KG1 (cell line): ENCODE measurements around the gene CNOT3.
A peak's percentile ranks its signal among the peaks of the same experiment; 100 is the strongest.
"Not testable (repeated sequence)": the region's sequence is repeated elsewhere in the genome, so short reads cannot be mapped to it uniquely, and the experiment has no call there.

Source experiments
- DNase-seq: peaks from one replicate; lab custom pipeline; 2025; lab: John Stamatoyannopoulos, UW

Gene CNOT3

GRCh38 chr19:54171736-54172431 lies 34.3 kb downstream of the CNOT3 start:
- not testable (repeated sequence) for DNase-seq

- no peak for DNase-seq
Observed at GRCh38 chr19:54172471-54173358, 35.2 kb downstream of the CNOT3 start, which contains the start of gene TMC4. TSS of gene TMC4 (minus strand) at chr19:54173160. CDS start at chr19:54173117, 43 bp downstream.

GRCh38 chr19:54173359-54173699 lies 35.8 kb downstream of the CNOT3 start:
- DNase-seq = no peak

- no peak for DNase-seq
Observed at GRCh38 chr19:54173951-54174834, 36.6 kb downstream of the CNOT3 start.

GRCh38 chr19:54178581-54179261 lies 41.2 kb downstream of the CNOT3 start:
- no peak for DNase-seq

GRCh38 chr19:54179262-54179852 lies 41.8 kb downstream of the CNOT3 start:
- DNase-seq = no peak

GRCh38 chr19:54179921-54180461 lies 42.4 kb downstream of the CNOT3 start:
- no peak for DNase-seq

- DNase-seq = no peak
Observed at GRCh38 chr19:54180691-54181091, 43.1 kb downstream of the CNOT3 start.

- not testable (repeated sequence) for DNase-seq
Observed at GRCh38 chr19:54181894-54182293, 44.3 kb downstream of the CNOT3 start.

GRCh38 chr19:54183431-54183830 lies 45.9 kb downstream of the CNOT3 start:
- no peak for DNase-seq

GRCh38 chr19:54186351-54186750 lies 48.8 kb downstream of the CNOT3 start:
- no peak for DNase-seq

GRCh38 chr19:54186934-54187381 lies 49.4 kb downstream of the CNOT3 start:
- DNase-seq = no peak

GRCh38 chr19:54188215-54188871 lies 50.8 kb downstream of the CNOT3 start:
- peak; percentile 64 for DNase-seq

- DNase-seq = no peak
Observed at GRCh38 chr19:54189145-54189734, 51.7 kb downstream of the CNOT3 start, which contains the start of gene MBOAT7. TSS of gene MBOAT7 (minus strand) at chr19:54189580. CDS start at chr19:54188508, 1,072 bp downstream.

GRCh38 chr19:54189735-54190502 lies 52.4 kb downstream of the CNOT3 start:
- peak; percentile 100 for DNase-seq

- peak; percentile 99 for DNase-seq
Observed at GRCh38 chr19:54190503-54191010, 53.0 kb downstream of the CNOT3 start.

GRCh38 chr19:54191011-54191810 lies 53.6 kb downstream of the CNOT3 start, which contains the start of gene TSEN34:
TSS of gene TSEN34 (plus strand) at chr19:54191308. CDS start at chr19:54191365, 57 bp downstream.
- DNase-seq = peak; percentile 94
